ENCODE measurements around the gene PLA2G4C. TPM values are rescaled to one million over a fixed set of nuclear protein-coding genes. Genes with fewer than 3 reads are reported as not detected.

The PLA2G4C gene
- total RNA-seq, 4 donors from 2014 or later, result 4.6 to 21.0 (median 12.4) TPM

DNA sequence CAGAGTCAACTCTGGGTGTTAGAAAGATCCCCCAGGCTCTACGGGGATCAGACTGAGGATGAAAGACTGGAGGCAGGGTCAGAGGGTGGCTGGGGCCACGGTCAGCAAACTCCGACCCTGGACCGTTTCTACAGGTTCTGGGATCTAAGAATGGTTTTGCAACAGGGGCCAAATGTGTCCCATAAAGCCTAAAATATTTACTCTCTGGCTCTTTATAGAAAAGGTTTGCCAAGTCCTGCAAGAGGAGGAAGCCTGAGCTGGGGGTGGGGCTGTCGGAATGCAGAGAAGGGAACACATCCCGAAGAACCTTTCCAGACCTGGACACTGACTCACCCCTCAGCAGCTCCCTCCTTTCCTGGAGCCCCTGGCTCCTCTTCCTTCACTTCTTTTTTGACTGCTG, 38.8 kb upstream of the PLA2G4C start:
- no peak for DNase-seq (ENCODE audit: low spot score in 2 of 2)
- Histone ChIP-seq H3K27ac (no peak overlapping the region), H3K27me3 (no peaks in the 10 kb centered on the region), H3K4me1 (no peaks in the 10 kb centered on the region), H3K4me3 (no peak overlapping the region), H3K36me3 (peaks cover 0 to 71% (median 5%) of the 10 kb centered on the region in 3 donors), H3K9me3 (no peaks in the 10 kb centered on the region)
- TF ChIP-seq POLR2A (IDR thresholded peaks at IDR 0.05) (no peak), EP300 (IDR thresholded peaks at IDR 0.05) (no peak)
- TF ChIP-seq, protein P1, sequence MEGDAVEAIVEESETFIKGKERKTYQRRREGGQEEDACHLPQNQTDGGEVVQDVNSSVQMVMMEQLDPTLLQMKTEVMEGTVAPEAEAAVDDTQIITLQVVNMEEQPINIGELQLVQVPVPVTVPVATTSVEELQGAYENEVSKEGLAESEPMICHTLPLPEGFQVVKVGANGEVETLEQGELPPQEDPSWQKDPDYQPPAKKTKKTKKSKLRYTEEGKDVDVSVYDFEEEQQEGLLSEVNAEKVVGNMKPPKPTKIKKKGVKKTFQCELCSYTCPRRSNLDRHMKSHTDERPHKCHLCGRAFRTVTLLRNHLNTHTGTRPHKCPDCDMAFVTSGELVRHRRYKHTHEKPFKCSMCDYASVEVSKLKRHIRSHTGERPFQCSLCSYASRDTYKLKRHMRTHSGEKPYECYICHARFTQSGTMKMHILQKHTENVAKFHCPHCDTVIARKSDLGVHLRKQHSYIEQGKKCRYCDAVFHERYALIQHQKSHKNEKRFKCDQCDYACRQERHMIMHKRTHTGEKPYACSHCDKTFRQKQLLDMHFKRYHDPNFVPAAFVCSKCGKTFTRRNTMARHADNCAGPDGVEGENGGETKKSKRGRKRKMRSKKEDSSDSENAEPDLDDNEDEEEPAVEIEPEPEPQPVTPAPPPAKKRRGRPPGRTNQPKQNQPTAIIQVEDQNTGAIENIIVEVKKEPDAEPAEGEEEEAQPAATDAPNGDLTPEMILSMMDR (IDR thresholded peaks at IDR 0.05), result no peak
- WGBS, 2 donors, result 77 to 82% methylated on average over 6 of the region's 6 CpGs

DNA sequence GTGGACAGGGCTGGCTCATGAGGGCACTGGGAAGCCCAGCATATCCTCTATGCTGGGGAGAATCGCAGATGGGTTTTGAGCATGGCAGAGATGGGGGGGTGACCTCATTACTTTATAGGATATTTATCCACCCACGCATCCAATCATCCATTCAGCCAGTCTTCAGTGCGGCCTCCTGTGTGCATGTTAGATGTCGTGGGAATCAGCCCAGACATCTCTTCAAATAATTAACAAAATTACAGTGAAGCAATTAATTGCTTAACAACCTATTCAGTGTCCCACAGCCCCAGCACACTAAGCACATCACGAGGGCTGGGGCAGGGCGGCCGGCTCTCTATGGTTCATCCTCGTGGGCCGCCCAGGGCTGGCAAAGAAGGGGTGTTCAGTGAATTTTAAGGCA, 38.0 kb upstream of the PLA2G4C start:
- H3K27ac ChIP-seq, result no peak overlapping the region
- no peaks in the 10 kb centered on the region for H3K27me3 ChIP-seq
- WGBS, 2 donors, result 87 to 89% methylated on average over 9 of the region's 9 CpGs
- no peaks in the 10 kb centered on the region for H3K9me3 ChIP-seq
- H3K4me1 ChIP-seq, result no peaks in the 10 kb centered on the region
- TF ChIP-seq POLR2A (IDR thresholded peaks at IDR 0.05) (no peak), EP300 (IDR thresholded peaks at IDR 0.05) (no peak)
- TF ChIP-seq, protein P1 (IDR thresholded peaks at IDR 0.05), result no peak
- no peak overlapping the region for H3K4me3 ChIP-seq
- no peak for DNase-seq (ENCODE audit: low spot score in 2 of 2)
- peaks cover 0 to 80% (median 5%) of the 10 kb centered on the region in 3 donors for H3K36me3 ChIP-seq

DNA sequence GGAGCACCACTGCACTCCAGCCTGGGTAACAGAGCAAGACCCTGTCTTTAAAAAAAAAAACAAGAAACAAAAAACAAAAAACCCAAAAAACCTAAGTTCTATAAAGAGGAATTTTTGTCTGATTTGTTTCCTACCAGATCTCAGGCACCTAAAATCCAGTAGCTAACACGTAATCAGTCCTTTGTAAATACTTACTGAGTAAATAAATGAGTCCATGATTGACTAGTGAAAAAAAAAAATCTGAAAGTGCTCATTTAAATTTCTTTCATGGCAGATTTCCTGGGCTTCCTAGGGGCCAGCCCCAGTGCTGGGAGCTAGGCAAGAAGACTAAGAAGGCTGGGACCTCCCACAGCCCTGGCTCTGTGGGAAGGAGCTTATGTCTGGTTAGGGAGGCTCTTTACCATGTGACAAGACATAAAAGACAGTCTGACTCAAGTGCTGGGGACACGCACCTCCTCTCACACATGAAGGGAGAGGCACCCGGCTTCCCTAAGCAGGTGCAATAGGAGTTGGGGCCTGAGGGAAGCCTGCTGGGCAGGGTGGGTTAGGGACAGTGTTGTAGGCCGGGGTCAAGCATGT, 37.1 kb upstream of the PLA2G4C start:
- DNase-seq (ENCODE audit: low spot score in 2 of 2), result no peak
- no peak overlapping the region for H3K4me3 ChIP-seq
- TF ChIP-seq POLR2A (IDR thresholded peaks at IDR 0.05) (no peak), EP300 (IDR thresholded peaks at IDR 0.05) (no peak)
- TF ChIP-seq, protein P1 (IDR thresholded peaks at IDR 0.05), result no peak
- H3K27me3 ChIP-seq, result no peaks in the 10 kb centered on the region
- no peaks in the 10 kb centered on the region for H3K9me3 ChIP-seq
- H3K36me3 ChIP-seq, result peaks cover 0 to 88% (median 5%) of the 10 kb centered on the region in 3 donors
- no peaks in the 10 kb centered on the region for H3K4me1 ChIP-seq
- 79 to 93% methylated on average over 4 of the region's 4 CpGs for WGBS, 2 donors
- H3K27ac ChIP-seq, result no peak overlapping the region

DNA sequence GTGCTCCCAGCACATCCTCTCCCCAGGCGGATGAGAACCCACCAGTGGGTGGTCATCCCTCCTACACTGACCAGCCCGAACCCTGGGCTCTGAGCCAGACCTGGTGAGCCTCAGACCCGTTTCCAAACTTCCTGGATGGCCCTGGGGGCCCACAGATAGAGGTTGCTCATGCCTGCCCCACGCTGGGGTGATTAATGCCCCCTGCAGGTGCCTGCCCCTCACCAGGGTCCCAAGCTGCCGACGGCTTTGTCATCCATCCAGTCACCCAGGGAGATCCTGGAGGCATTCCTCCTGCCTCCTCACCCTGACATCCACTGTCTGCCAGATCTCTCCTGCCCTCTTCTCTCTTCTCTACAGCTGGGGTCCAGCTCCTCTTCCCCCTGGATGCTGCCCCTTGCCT, 28.4 kb upstream of the PLA2G4C start:
- H3K4me1 ChIP-seq, result no peaks in the 10 kb centered on the region
- no peak overlapping the region for H3K27ac ChIP-seq
- DNase-seq (ENCODE audit: low spot score in 2 of 2), result no peak
- no peaks in the 10 kb centered on the region for H3K27me3 ChIP-seq
- no peak overlapping the region for H3K4me3 ChIP-seq
- no peaks in the 10 kb centered on the region for H3K9me3 ChIP-seq
- TF ChIP-seq, protein P1 (IDR thresholded peaks at IDR 0.05), result no peak
- TF ChIP-seq EP300 (IDR thresholded peaks at IDR 0.05) (no peak), POLR2A (IDR thresholded peaks at IDR 0.05) (no peak)
- H3K36me3 ChIP-seq, result peaks cover 0 to 68% (median 0%) of the 10 kb centered on the region in 3 donors
- WGBS, 2 donors, result 72 to 79% methylated on average over 5 to 6 of the region's 6 CpGs

DNA sequence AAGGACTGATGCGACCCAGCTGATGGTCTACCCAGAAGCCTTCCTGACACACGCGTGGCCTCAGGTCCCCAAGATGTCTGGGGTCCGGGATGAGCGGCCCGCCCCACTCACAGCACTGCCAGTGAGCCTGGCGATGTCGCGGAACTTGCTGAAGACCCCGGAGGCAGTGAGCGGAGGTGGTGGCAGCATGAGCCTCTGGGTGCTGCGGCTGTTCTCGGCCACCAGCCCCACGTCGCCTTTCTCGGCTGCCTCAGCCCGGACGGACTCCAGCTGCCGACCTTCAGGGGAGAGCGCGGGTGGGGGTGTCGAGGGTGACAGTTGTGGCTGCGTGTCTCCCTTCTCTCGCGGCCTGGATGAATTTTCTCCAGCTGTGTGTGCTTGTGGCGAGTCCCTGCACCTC, 26.8 kb upstream of the PLA2G4C start:
- WGBS, 2 donors, result 95% methylated on average over 24 to 26 of the region's 26 CpGs
- no peak overlapping the region for H3K4me3 ChIP-seq
- no peak overlapping the region for H3K27ac ChIP-seq
- H3K9me3 ChIP-seq, result no peaks in the 10 kb centered on the region
- H3K36me3 ChIP-seq, result peaks cover 0 to 71% (median 0%) of the 10 kb centered on the region in 3 donors
- H3K4me1 ChIP-seq, result no peaks in the 10 kb centered on the region
- TF ChIP-seq, protein P1 (IDR thresholded peaks at IDR 0.05), result no peak
- TF ChIP-seq POLR2A (IDR thresholded peaks at IDR 0.05), result no peak
- no peak for TF ChIP-seq EP300 (IDR thresholded peaks at IDR 0.05)
- DNase-seq (ENCODE audit: low spot score in 2 of 2), result no peak
- no peaks in the 10 kb centered on the region for H3K27me3 ChIP-seq
